K562 (cell line): ENCODE measurements around the gene METTL15. TPM values are rescaled to one million over a fixed set of nuclear protein-coding genes. Genes with fewer than 3 reads are reported as not detected.

Experiments
- ATAC-seq: fragments of 200-7000 bp; cut with Tn5 transposase; 3 replicates; pipeline ENCODE4 v1.9.1; 2020; ENCODE audit warnings: moderate library complexity
- BruUV-seq: library from RNA; stranded (reverse); fragments of 400-500 nt; replicated peaks from 2 replicates; lab custom pipeline; 2021; lab: Mats Ljungman, UMichigan
- CTCF ChIA-PET: fragments of 300-600 bp; formaldehyde crosslinking; extraction: SDS; loops from one replicate; lab custom pipeline; 2021; ENCODE audit warnings: low intra/inter-chr PET ratio; lab: Yijun Ruan, JAX
- POLR2A ChIA-PET: fragments of 300-600, 350-650 bp; sonication (Branson Sonifier 250); formaldehyde crosslinking; extraction: SDS; loops from one replicate; lab custom pipeline; 2021; ENCODE audit warnings: antibody characterized with exemption, inconsistent platforms; lab: Yijun Ruan, JAX
- DNase-seq, 4 experiments: peaks; one replicate each; pipeline versions ENCODE4 v3.0.0 to v3.0.0-alpha.2; 2011 to 2018; ENCODE audit warnings: low spot score in 3 of 4, mixed read lengths in 3 of 4; ENCODE audit errors: extremely low read depth in 1 of 4
- FAIRE-seq: peaks from 2 replicates; lab custom pipeline; 2011; peaks lifted over from hg19 to GRCh38; lab: Jason Lieb, UNC
- H2AFZ ChIP-seq: 2 replicates; pipeline ENCODE4 v1.6.0; 2011; ENCODE audit warnings: low read depth, low read length, control low read depth, inconsistent platforms
- H3K27ac ChIP-seq: fragments of 200-600 bp; 3 replicates; pipeline ENCODE4 v1.8.0; 2011; ENCODE audit warnings: low read depth, mild to moderate bottlenecking, control low read depth, inconsistent platforms, low read length, moderate library complexity, mixed read lengths; ENCODE audit errors: extremely low read depth
- H3K27me3 ChIP-seq, 2 experiments: fragments of 300-600 bp in 1 of 2; 2 replicates in 1 of 2; 3 replicates in 1 of 2; pipeline versions ENCODE4 v1.6.0 to v1.8.0; 2011; ENCODE audit warnings: inconsistent platforms in 2 of 2, low read length in 2 of 2, mild to moderate bottlenecking in 1 of 2, mixed read lengths in 1 of 2, moderate library complexity in 1 of 2; ENCODE audit not compliant: control insufficient read depth in 2 of 2, insufficient read depth in 2 of 2
- H3K36me3 ChIP-seq: fragments of 300-600 bp; 3 replicates; pipeline ENCODE4 v1.8.0; 2011; ENCODE audit warnings: mild to moderate bottlenecking, low read length, inconsistent platforms; ENCODE audit not compliant: control insufficient read depth, insufficient read depth
- H3K4me1 ChIP-seq, 2 experiments: fragments of 200-600 bp in 1 of 2; replicated peaks in 1 of 2; 2 replicates in 1 of 2; 3 replicates in 1 of 2; pipeline versions ENCODE4 v1.5.1 to v1.8.0; 2011; ENCODE audit warnings: inconsistent platforms in 2 of 2, low read length in 2 of 2, mild to moderate bottlenecking in 1 of 2, mixed read lengths in 1 of 2, moderate library complexity in 1 of 2; ENCODE audit not compliant: control insufficient read depth in 2 of 2, insufficient read depth in 2 of 2
- H3K4me2 ChIP-seq: 2 replicates; pipeline ENCODE4 v1.6.1; 2011; ENCODE audit warnings: low read length, control low read depth, inconsistent platforms, mixed read lengths; ENCODE audit not compliant: insufficient read depth
- H3K4me3 ChIP-seq: fragments of 200-600 bp; sonication (generic), shearing (Covaris generic); 2 replicates; pipeline ENCODE4 v1.5.1; 2016; ENCODE audit warnings: control low read depth, inconsistent platforms
- H3K79me2 ChIP-seq: fragments of 200-600 bp; 3 replicates; pipeline ENCODE4 v1.8.0; 2011; ENCODE audit warnings: low read length, inconsistent platforms; ENCODE audit not compliant: control insufficient read depth, insufficient read depth
- H3K9ac ChIP-seq, 2 experiments: 2 replicates each; pipeline versions ENCODE4 v1.6.0 to v1.6.1; 2011; ENCODE audit warnings: low read depth in 2 of 2, low read length in 2 of 2, control low read depth in 1 of 2, inconsistent platforms in 1 of 2, mild to moderate bottlenecking in 1 of 2, mixed read lengths in 1 of 2; ENCODE audit not compliant: insufficient read depth in 1 of 2
- H3K9me1 ChIP-seq: one replicate; pipeline ENCODE4 v1.6.0; 2011; ENCODE audit warnings: inconsistent platforms, mild to moderate bottlenecking, low read length, moderate library complexity; ENCODE audit not compliant: control insufficient read depth, insufficient read depth
- H3K9me3 ChIP-seq: replicated peaks from 2 replicates; pipeline ENCODE4 v1.5.1; 2011; ENCODE audit warnings: low read depth, low read length, inconsistent platforms; ENCODE audit not compliant: control insufficient read depth, insufficient read depth
- H4K20me1 ChIP-seq: replicated peaks from 2 replicates; pipeline ENCODE4 v1.6.1; 2011; ENCODE audit warnings: low read length, inconsistent platforms, mixed read lengths; ENCODE audit not compliant: control insufficient read depth, insufficient read depth
- HSF4 ChIP-seq: fragments of 250-450 bp; sonication (Bioruptor Pico); IDR thresholded peaks from 2 replicates; pipeline ENCODE4 v2.1.2; 2022; ENCODE audit warnings: mild to moderate bottlenecking, moderate library complexity, borderline replicate concordance
- NRF1 ChIP-seq, 2 experiments: fragments of 450-650 bp; IDR thresholded peaks in 1 of 2; conservative IDR thresholded peaks in 1 of 2; 2 replicates each; pipeline ENCODE4 v1.6.1; 2014; ENCODE audit warnings: mild to moderate bottlenecking in 2 of 2
- PATZ1 ChIP-seq: fragments of 250-450 bp; sonication (Bioruptor Pico); IDR thresholded peaks from 2 replicates; pipeline ENCODE4 v1.5.0; 2020; ENCODE audit warnings: mild to moderate bottlenecking, borderline replicate concordance
- SOX6 ChIP-seq: fragments of 450-650 bp; IDR thresholded peaks from 2 replicates; pipeline ENCODE4 v1.6.1; 2014; ENCODE audit warnings: mild to moderate bottlenecking
- TCFL5 ChIP-seq: fragments of 250-450 bp; sonication (Bioruptor Pico); conservative IDR thresholded peaks from 2 replicates; pipeline ENCODE4 v1.6.1; 2021; ENCODE audit warnings: mild to moderate bottlenecking, moderate library complexity, matching md5 sums
- TOE1 ChIP-seq, 2 experiments: fragments of 450-650 bp in 1 of 2; sonication (generic) in 1 of 2; formaldehyde crosslinking in 1 of 2; IDR thresholded peaks; 2 replicates each; pipeline versions ENCODE4 v1.7.1 to v1.8.0; 2016 to 2022; ENCODE audit warnings: borderline replicate concordance in 2 of 2, mild to moderate bottlenecking in 2 of 2, antibody characterized with exemption in 1 of 2, inconsistent platforms in 1 of 2, low read depth in 1 of 2, missing genetic modification reagents in 1 of 2, moderate library complexity in 1 of 2
- TRIM24 ChIP-seq, 2 experiments: fragments of 450-650 bp; IDR thresholded peaks; 2 replicates each; pipeline ENCODE4 v1.6.1; 2016
- USF2 ChIP-seq: sonication (generic); formaldehyde crosslinking; IDR thresholded peaks from 2 replicates; pipeline ENCODE4 v1.5.0; 2020; ENCODE audit warnings: missing genetic modification reagents
- ZNF280A ChIP-seq: fragments of 450-650 bp; IDR thresholded peaks from 2 replicates; pipeline ENCODE4 v1.6.1; 2018; ENCODE audit warnings: mild to moderate bottlenecking, low read depth; ENCODE audit not compliant: partially characterized antibody
- ZNF668 ChIP-seq: fragments of 250-450 bp; sonication (Bioruptor Pico); IDR thresholded peaks from 2 replicates; pipeline ENCODE4 v1.8.0; 2022; ENCODE audit warnings: mild to moderate bottlenecking, inconsistent platforms
- ZNF764 ChIP-seq: fragments of 250-450 bp; sonication (Bioruptor Pico); IDR thresholded peaks from 2 replicates; pipeline ENCODE4 v1.4.0; 2020; ENCODE audit warnings: low read depth, mild to moderate bottlenecking, moderate library complexity
- ZNF77 ChIP-seq: fragments of 250-450 bp; sonication (Bioruptor Pico); IDR thresholded peaks from 2 replicates; pipeline ENCODE4 v1.5.0; 2020
- WGBS: fragments of 100-300 bp; shearing (Covaris generic); methylation state at CpG from one replicate; pipeline ENCODE4 v1.1.6; 2016; ENCODE audit warnings: low coverage, mixed read lengths; ENCODE audit not compliant: insufficient coverage; ENCODE audit errors: missing lambda C conversion rate; 5-methylcytosine and 5-hydroxymethylcytosine counted together
- in situ Hi-C: fragments of 300-500 bp; cut with MboI; formaldehyde crosslinking; loops from 4 replicates; pipeline ENCODE4 v1.15.0; 2018; ENCODE audit warnings: inconsistent platforms, mixed read lengths
- intact Hi-C: fragments of 100-400 bp; cut with micrococcal nuclease; formaldehyde crosslinking; loops from 2 replicates; pipeline ENCODE4 v1.14.2; 2022
- polyA plus RNA-seq, 8 experiments: library from polyadenylated mRNA; depleted of rRNA in 4 of 8; stranded (reverse) in 5 of 8; unstranded in 3 of 8; fragments of >200 nt; fragmentation: Nextera tagmentation in 2 of 8; fragmentation: Illumina TruSeq in 1 of 8; extraction: Ambion mirVana in 2 of 8; extraction: Trizol in 1 of 8; gene quantifications; 2 replicates each; pipeline versions ENCODE4 v1.2.1 to v1.2.3, GENCODE V29; 2011 to 2014; ENCODE audit warnings: inconsistent platforms in 1 of 8, missing spikeins in 1 of 8
- total RNA-seq, 7 experiments: library from RNA; depleted of rRNA in 6 of 7; stranded (reverse); fragments of >200 nt in 6 of 7; fragmentation: Illumina TruSeq in 2 of 7; extraction: Trizol in 2 of 7; gene quantifications; 2 replicates each; pipeline versions ENCODE4 v1.2.1 to v1.2.3, GENCODE V29; 2011 to 2021; ENCODE audit warnings: low replicate concordance in 1 of 7

Gene METTL15
- total and polyA plus RNA-seq, 9 of the 15 experiments (the other 6 are each of a cell fraction or from before 2014, with no cell fraction given), result 10.7 to 21.7 (median 15.9) TPM

GRCh38 chr11:28231475-28231874, 123.3 kb downstream of the METTL15 start:
- intact Hi-C loops, result no loop called here
- no peak overlapping the region for H3K4me2 ChIP-seq
- H3K27ac ChIP-seq, result no peak overlapping the region
- H4K20me1 ChIP-seq, result no peaks in the 10 kb centered on the region
- ChIA-PET CTCF (no interaction called here), POLR2A (no interaction called here)
- no peak for FAIRE-seq
- in situ Hi-C loops, result no loop called here
- no peak overlapping the region for H3K4me3 ChIP-seq
- H2AFZ ChIP-seq, result no peak overlapping the region
- no peak for DNase-seq
- H3K9me3 ChIP-seq, result no peaks in the 10 kb centered on the region
- no peaks in the 10 kb centered on the region for H3K9me1 ChIP-seq
- no peaks in the 10 kb centered on the region; the same call in 2 of the 3 replicates for H3K36me3 ChIP-seq
- no TSS peak for BruUV-seq
- no peak overlapping the region for H3K9ac ChIP-seq
- TF ChIP-seq SOX6, result no peak
- TF ChIP-seq TOE1 (IDR thresholded peaks at IDR 0.05; ENCODE audit: borderline replicate concordance), result no peak
- no peak for TF ChIP-seq TOE1 (CRISPR knock-in tag; IDR thresholded peaks at IDR 0.05; ENCODE audit: borderline replicate concordance, low read depth)
- no peaks in the 10 kb centered on the region for H3K27me3 ChIP-seq
- ATAC-seq, result no peak
- WGBS, result 100% methylated on average over 2 of the region's 2 CpGs
- no peaks in the 10 kb centered on the region for H3K4me1 ChIP-seq
- H3K79me2 ChIP-seq, result no peaks in the 10 kb centered on the region

- Histone ChIP-seq H3K27me3 (no peaks in the 10 kb centered on the region), H3K27ac (no peak overlapping the region), H3K4me2 (no peak overlapping the region), H2AFZ (no peak overlapping the region), H3K9ac (no peak overlapping the region), H3K36me3 (no peaks in the 10 kb centered on the region; the same call in 2 of the 3 replicates), H3K4me3 (no peak overlapping the region), H3K79me2 (no peaks in the 10 kb centered on the region), H3K9me1 (no peaks in the 10 kb centered on the region), H4K20me1 (no peaks in the 10 kb centered on the region), H3K4me1 (no peaks in the 10 kb centered on the region), H3K9me3 (no peaks in the 10 kb centered on the region)
- no peak for DNase-seq
- POLR2A ChIA-PET, result no interaction called here
- 75% methylated on average over 4 of the region's 4 CpGs for WGBS
- BruUV-seq, result no TSS peak
- intact Hi-C loops (no loop called here), in situ Hi-C loops (no loop called here)
- no peak for ATAC-seq
- CTCF ChIA-PET, result no interaction called here
- FAIRE-seq, result no peak
- TF ChIP-seq NRF1 (conservative IDR thresholded peaks at IDR 0.05 in 1 of 2, IDR thresholded peaks at IDR 0.05 in 1 of 2) (no peak), ZNF764 (CRISPR knock-in tag) (no peak), HSF4 (no peak), ZNF77 (no peak), TRIM24 (IDR thresholded peaks at IDR 0.05) (no peak), PATZ1 (CRISPR knock-in tag) (no peak), TCFL5 (CRISPR knock-in tag) (no peak), ZNF280A (no peak), USF2 (no peak), ZNF668 (CRISPR knock-in tag) (no peak)
Observed at GRCh38 chr11:28232649-28233048, 124.5 kb downstream of the METTL15 start.
